IPS-18a (cell line): ENCODE measurements around the gene PPARA.
A peak's percentile ranks its signal among the peaks of the same experiment; 100 is the strongest.

Source experiments
- H3K27ac ChIP-seq: one replicate; pipeline ENCODE4 v1.5.1; 2013; ENCODE audit warnings: low read length
- H3K27me3 ChIP-seq: one replicate; pipeline ENCODE4 v1.6.1; 2013; ENCODE audit warnings: mild to moderate bottlenecking, low read length; ENCODE audit not compliant: control insufficient read depth, insufficient read depth
- H3K36me3 ChIP-seq: one replicate; pipeline ENCODE4 v1.6.1; 2013; ENCODE audit warnings: low read depth, low read length; ENCODE audit not compliant: control insufficient read depth
- H3K4me1 ChIP-seq: one replicate; pipeline ENCODE4 v1.6.1; 2013; ENCODE audit warnings: low read depth, low read length; ENCODE audit not compliant: control insufficient read depth
- H3K4me3 ChIP-seq: one replicate; pipeline ENCODE4 v1.5.1; 2013; ENCODE audit warnings: low read length
- H3K9ac ChIP-seq: one replicate; pipeline ENCODE4 v1.6.1; 2013; ENCODE audit warnings: mild to moderate bottlenecking, low read length, moderate library complexity
- H3K9me3 ChIP-seq: one replicate; pipeline ENCODE4 v1.6.1; 2013; ENCODE audit warnings: low read depth, low read length; ENCODE audit not compliant: control insufficient read depth

The PPARA gene

DNA sequence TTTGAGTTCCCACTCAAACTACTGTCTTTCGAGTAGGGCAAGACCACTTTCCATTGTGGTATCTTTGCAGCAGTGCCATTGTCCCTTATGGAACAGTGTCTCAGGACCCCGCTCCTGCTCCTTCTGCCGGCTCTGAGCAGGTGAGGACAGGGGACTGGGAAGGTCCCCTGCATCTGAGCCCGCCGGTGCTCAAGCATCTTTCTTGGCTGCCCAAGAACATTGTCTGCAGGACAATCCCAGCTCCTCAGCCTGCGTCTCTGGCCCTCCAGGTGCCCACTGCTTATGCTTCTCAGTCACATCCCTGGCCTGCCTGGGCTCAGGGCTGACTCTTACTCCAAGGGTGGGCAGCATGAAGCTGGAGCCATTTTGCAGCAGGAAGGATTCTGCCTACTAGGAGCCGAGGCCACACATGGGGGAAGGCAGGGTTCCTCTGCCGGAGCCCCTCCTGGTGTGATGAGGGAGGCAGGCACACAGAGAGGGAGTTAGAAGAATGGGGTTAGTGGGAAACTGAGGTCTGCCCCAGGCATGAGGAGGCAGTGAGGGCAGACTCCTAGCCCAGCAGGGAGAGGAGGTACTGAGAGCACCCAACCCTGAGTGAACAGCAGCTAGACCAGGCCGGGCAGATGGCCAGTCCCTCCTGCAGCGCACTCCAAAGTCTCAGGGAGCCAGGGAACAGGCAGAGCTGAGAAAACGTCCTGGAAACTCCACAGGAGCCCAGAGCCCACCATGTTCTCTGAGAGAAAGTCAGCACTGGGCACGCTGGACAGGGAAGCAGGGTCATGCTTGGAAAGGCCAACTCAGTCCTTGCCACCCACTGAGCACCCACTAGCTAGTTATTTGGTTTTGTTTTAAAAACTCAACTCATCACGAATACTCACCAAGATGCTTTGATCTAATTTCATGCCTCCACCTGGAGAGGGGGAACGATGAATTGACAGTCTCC lies 7.5 kb upstream of the PPARA start:
- Histone ChIP-seq H3K27me3 (peaks cover 20% of the 10 kb centered on the region), H3K9me3 (no peaks in the 10 kb centered on the region), H3K4me1 (no peaks in the 10 kb centered on the region), H3K27ac (no peak overlapping the region), H3K4me3 (no peak overlapping the region), H3K36me3 (no peaks in the 10 kb centered on the region), H3K9ac (no peak overlapping the region)

GRCh38 chr22:46143491-46144147 lies 6.7 kb upstream of the PPARA start:
- Histone ChIP-seq H3K27me3 (peaks cover 28% of the 10 kb centered on the region), H3K9me3 (no peaks in the 10 kb centered on the region), H3K9ac (no peak overlapping the region), H3K4me1 (no peaks in the 10 kb centered on the region), H3K4me3 (no peak overlapping the region), H3K27ac (no peak overlapping the region), H3K36me3 (no peaks in the 10 kb centered on the region)

DNA sequence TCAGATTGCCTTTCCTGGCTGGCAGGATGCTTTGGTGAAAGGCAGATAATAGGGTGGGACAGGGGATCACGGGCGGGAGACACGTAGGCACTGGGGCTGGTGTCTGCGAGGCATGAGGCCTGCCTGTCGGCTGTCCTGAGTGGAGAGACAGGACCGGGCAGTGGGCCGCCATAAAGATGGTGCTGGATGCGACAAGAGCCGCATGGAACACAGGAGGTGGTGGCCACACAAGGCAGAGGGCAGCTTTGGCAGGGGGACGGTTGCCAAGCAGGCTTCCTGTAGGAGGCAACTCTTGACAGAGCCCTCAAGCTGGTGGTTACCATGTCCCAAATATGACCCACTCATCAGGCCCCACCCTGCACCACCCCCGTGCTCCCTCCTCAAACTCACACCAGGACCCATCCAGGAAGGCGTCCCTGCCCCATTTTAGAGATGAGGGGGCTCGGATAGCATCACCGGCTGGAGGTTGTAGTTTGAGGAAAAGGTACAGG lies 4.9 kb upstream of the PPARA start:
- Histone ChIP-seq H3K9me3 (no peaks in the 10 kb centered on the region), H3K4me1 (no peaks in the 10 kb centered on the region), H3K4me3 (no peak overlapping the region), H3K36me3 (no peaks in the 10 kb centered on the region), H3K27me3 (peaks cover 41% of the 10 kb centered on the region), H3K27ac (no peak overlapping the region), H3K9ac (no peak overlapping the region)

- H3K36me3 ChIP-seq = no peaks in the 10 kb centered on the region
- peaks cover 43% of the 10 kb centered on the region for H3K27me3 ChIP-seq
- no peak overlapping the region for H3K4me3 ChIP-seq
- H3K27ac ChIP-seq = no peak overlapping the region
- no peaks in the 10 kb centered on the region for H3K4me1 ChIP-seq
- no peaks in the 10 kb centered on the region for H3K9me3 ChIP-seq
- H3K9ac ChIP-seq = no peak overlapping the region
Observed at GRCh38 chr22:46145896-46146295, 4.4 kb upstream of the PPARA start.

DNA sequence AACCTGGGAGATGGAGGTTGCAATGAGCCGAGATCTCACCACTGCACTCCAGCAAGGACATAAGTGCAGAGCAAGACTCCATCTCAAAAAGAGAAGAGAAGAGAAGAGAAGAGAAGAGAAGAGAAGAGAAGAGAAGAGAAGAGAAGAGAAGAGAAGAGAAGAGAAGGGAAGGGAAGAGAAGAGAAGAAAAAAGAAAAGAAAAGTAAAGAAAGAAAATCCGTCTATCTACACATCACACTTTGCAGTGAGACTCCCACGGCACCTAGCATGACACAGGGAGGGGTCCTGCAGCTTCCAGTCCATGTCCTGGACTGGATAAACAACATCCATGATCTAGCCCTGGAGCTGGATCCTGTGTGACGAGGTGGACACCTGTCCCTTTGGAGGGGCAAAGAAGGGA lies 4.0 kb upstream of the PPARA start:
- H3K4me3 ChIP-seq = no peak overlapping the region
- H3K27me3 ChIP-seq = peaks cover 48% of the 10 kb centered on the region
- no peak overlapping the region for H3K9ac ChIP-seq
- H3K9me3 ChIP-seq = no peaks in the 10 kb centered on the region
- H3K36me3 ChIP-seq = no peaks in the 10 kb centered on the region
- no peak overlapping the region for H3K27ac ChIP-seq
- H3K4me1 ChIP-seq = no peaks in the 10 kb centered on the region

DNA sequence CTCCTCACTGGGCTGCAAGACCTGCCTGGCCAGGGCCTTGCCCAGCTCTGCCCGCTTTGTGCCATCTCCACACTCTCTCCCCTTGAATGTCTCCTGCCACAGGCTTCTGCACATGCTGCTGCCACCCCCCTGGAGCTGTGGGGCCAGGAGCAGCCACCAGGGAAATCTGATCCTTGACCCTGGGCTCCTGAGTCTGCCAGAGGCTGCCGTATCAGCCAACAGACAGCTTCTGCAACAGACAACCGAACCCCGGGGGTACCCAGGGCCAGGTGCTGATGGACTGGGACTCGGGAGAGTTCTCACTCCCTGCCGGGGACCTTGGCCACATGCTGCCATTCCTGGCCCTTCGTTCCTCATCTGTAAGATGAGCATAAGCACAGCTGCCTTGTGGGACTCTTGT lies 3.3 kb upstream of the PPARA start:
- Histone ChIP-seq H3K4me3 (no peak overlapping the region), H3K4me1 (no peaks in the 10 kb centered on the region), H3K27ac (no peak overlapping the region), H3K27me3 (peaks cover 55% of the 10 kb centered on the region), H3K36me3 (no peaks in the 10 kb centered on the region), H3K9ac (no peak overlapping the region), H3K9me3 (no peaks in the 10 kb centered on the region)

DNA sequence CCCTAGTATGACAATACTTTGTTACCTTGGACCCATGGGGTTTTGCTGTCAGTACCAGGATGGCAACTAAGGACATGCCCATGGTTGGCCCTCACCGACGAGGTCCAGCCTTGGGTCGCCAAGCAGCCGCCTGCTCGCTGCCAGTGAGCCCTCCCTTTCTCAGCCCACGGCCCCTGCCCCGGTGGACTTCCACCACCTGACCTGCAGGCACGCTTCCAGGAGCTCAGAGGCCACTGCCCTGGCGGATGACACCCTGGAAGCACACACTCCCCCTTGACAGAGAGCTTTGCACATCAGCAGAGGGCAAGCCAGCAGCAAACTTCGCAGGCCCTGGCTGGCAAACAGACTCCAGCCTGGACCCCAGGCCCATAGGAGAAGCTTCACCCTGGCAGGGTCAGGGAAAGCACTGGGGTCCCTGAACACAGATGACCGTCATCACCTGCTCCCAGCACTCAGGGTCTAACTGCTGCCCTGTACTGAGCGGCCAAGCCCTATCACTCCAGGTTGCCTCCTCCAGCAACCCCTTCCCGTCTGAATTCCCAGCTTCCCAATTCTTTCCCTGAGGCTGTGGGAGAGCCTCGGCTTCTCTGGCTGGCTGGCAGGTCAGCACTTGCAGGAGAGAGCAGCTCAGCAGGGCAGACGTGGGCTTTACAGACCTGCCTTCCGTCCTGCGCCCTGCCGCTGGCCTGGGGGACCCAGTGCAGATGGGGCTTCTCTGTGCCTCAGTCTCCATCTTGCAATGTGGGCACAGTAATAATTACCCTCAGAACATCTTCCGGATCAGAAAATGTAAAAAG lies 2.7 kb upstream of the PPARA start:
- Histone ChIP-seq H3K4me1 (no peaks in the 10 kb centered on the region), H3K4me3 (no peak overlapping the region), H3K9ac (no peak overlapping the region), H3K27ac (no peak overlapping the region), H3K9me3 (no peaks in the 10 kb centered on the region), H3K36me3 (no peaks in the 10 kb centered on the region), H3K27me3 (peaks cover 61% of the 10 kb centered on the region)

DNA sequence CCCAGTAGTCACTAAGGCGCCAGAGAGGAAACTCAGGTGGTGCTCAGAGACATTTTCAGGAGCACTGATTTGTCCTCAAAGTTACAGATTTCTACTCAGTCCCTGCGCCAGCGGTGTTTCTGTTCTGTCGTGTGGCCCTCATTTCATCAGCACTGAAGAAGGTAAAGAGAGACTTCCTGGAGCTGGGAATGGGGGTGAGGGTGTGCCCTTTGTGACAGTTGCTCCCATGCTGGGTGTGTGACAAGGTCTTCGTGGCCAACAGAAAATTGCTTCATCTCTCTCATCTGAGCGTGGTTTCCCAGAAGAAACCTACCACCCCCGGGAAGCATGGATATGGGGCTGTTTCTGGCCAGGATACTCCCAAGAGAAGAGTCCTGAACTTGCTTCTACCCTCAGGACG lies 2.0 kb upstream of the PPARA start:
- Histone ChIP-seq H3K27me3 (peaks cover 62% of the 10 kb centered on the region), H3K27ac (no peak overlapping the region), H3K9me3 (no peaks in the 10 kb centered on the region), H3K9ac (no peak overlapping the region), H3K4me3 (no peak overlapping the region), H3K36me3 (no peaks in the 10 kb centered on the region), H3K4me1 (no peaks in the 10 kb centered on the region)

GRCh38 chr22:46148816-46149511 lies 1.4 kb upstream of the PPARA start:
- Histone ChIP-seq H3K4me1 (no peaks in the 10 kb centered on the region), H3K9ac (peak overlapping the region; percentile 51), H3K4me3 (peak overlapping the region; percentile 70), H3K9me3 (no peaks in the 10 kb centered on the region), H3K27me3 (peaks cover 62% of the 10 kb centered on the region), H3K27ac (no peak overlapping the region), H3K36me3 (no peaks in the 10 kb centered on the region)

DNA sequence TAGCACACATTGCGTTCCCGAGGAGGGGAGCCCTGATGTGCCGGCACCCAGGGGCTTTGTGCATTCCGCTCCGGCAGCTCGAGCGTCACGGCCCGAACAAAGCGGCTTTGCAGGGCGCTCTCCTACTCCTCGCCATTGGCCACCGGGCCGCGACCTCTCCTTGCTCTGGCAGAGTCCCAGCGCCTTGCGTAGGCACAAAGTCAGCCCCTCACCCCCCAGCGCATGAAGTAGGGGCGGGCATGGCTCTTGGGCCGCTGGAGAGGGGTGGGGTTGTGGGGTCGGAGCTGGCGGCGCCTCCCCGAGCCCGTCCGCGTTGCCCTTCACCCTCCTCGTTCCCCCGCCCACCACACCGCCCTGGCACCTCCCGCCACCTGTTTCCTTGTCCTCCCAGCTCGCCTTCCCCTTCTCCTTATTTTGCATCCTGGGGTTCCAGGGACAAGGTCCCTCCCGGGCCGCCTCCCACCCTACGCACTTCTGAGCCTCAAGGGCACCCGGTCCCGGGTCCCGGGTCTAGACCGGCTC lies 753 bp upstream of the PPARA start:
- Histone ChIP-seq H3K9me3 (no peaks in the 10 kb centered on the region), H3K27ac (no peak overlapping the region), H3K9ac (peak overlapping the region; percentile 51), H3K36me3 (no peaks in the 10 kb centered on the region), H3K4me3 (peak overlapping the region; percentile 70), H3K4me1 (no peaks in the 10 kb centered on the region), H3K27me3 (peaks cover 62% of the 10 kb centered on the region)
